Mammary epithelial cell (primary cell): ENCODE results near the gene PMP22.

Experiments used
- EZH2 ChIP-seq: IDR thresholded peaks from 2 replicates; pipeline ENCODE4 v1.6.1; 2012; ENCODE audit warnings: low read length, inconsistent platforms, borderline replicate concordance
- TF ChIP-seq, protein P1 (sequence below), 2 donors: IDR thresholded peaks in 1 of 2; conservative IDR thresholded peaks in 1 of 2; 2 replicates each; pipeline ENCODE4 v1.5.1; 2011 to 2012; ENCODE audit warnings: inconsistent platforms in 2 of 2, low read length in 2 of 2, mild to moderate bottlenecking in 2 of 2, control low read depth in 1 of 2, low read depth in 1 of 2; ENCODE audit not compliant: insufficient read depth in 1 of 2; ENCODE audit errors: extremely low read depth in 1 of 2

- TF ChIP-seq, protein P1, sequence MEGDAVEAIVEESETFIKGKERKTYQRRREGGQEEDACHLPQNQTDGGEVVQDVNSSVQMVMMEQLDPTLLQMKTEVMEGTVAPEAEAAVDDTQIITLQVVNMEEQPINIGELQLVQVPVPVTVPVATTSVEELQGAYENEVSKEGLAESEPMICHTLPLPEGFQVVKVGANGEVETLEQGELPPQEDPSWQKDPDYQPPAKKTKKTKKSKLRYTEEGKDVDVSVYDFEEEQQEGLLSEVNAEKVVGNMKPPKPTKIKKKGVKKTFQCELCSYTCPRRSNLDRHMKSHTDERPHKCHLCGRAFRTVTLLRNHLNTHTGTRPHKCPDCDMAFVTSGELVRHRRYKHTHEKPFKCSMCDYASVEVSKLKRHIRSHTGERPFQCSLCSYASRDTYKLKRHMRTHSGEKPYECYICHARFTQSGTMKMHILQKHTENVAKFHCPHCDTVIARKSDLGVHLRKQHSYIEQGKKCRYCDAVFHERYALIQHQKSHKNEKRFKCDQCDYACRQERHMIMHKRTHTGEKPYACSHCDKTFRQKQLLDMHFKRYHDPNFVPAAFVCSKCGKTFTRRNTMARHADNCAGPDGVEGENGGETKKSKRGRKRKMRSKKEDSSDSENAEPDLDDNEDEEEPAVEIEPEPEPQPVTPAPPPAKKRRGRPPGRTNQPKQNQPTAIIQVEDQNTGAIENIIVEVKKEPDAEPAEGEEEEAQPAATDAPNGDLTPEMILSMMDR (conservative IDR thresholded peaks at IDR 0.05 in 1 of 2, IDR thresholded peaks at IDR 0.05 in 1 of 2; ENCODE audit: extremely low read depth in 1 of 2, insufficient read depth in 1 of 2, low read depth in 1 of 2, low read length in 2 of 2) = no peak
- TF ChIP-seq EZH2 = no peak
These were observed 83.8 kb downstream of the PMP22 start for GRCh38 chr17:15181333-15181732.
